ENCODE results near the gene PCTP.

- TF ChIP-seq, protein P1, sequence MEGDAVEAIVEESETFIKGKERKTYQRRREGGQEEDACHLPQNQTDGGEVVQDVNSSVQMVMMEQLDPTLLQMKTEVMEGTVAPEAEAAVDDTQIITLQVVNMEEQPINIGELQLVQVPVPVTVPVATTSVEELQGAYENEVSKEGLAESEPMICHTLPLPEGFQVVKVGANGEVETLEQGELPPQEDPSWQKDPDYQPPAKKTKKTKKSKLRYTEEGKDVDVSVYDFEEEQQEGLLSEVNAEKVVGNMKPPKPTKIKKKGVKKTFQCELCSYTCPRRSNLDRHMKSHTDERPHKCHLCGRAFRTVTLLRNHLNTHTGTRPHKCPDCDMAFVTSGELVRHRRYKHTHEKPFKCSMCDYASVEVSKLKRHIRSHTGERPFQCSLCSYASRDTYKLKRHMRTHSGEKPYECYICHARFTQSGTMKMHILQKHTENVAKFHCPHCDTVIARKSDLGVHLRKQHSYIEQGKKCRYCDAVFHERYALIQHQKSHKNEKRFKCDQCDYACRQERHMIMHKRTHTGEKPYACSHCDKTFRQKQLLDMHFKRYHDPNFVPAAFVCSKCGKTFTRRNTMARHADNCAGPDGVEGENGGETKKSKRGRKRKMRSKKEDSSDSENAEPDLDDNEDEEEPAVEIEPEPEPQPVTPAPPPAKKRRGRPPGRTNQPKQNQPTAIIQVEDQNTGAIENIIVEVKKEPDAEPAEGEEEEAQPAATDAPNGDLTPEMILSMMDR (IDR thresholded peaks at IDR 0.05; ENCODE audit: poor library complexity): no peak
- TF ChIP-seq EZH2phosphoT487 (IDR thresholded peaks at IDR 0.05; ENCODE audit: low read depth, severe bottlenecking, unreplicated experiment): no peak
Observed at GRCh38 chr17:55818026-55818425, 67.2 kb downstream of the PCTP start.
